Loucy (cell line): Measurements from ENCODE around the gene RING1.

ENCODE experiments used
- H2AFZ ChIP-seq: fragments of 200-600 bp; sonication (generic); 2 replicates; pipeline ENCODE4 v1.6.0; 2016; ENCODE audit warnings: antibody characterized with exemption, mild to moderate bottlenecking, low read length, moderate library complexity
- H3F3A ChIP-seq: fragments of 200-600 bp; 2 replicates; pipeline ENCODE4 v1.6.0; 2016; ENCODE audit warnings: antibody characterized with exemption, low read depth, mild to moderate bottlenecking
- H3K27me3 ChIP-seq: fragments of 200-600 bp; sonication (generic); 2 replicates; pipeline ENCODE4 v1.6.1; 2014; ENCODE audit warnings: low read length, mild to moderate bottlenecking; ENCODE audit not compliant: insufficient read depth, poor library complexity, severe bottlenecking
- H3K36me3 ChIP-seq: fragments of 200-600 bp; sonication (generic); 2 replicates; pipeline ENCODE4 v1.6.1; 2016; ENCODE audit warnings: low read length; ENCODE audit not compliant: insufficient read depth
- H3K4me1 ChIP-seq: fragments of 200-600 bp; sonication (generic); 2 replicates; pipeline ENCODE4 v1.5.1; 2014; ENCODE audit warnings: low read length, mild to moderate bottlenecking; ENCODE audit not compliant: insufficient read depth, poor library complexity, severe bottlenecking
- H3K4me2 ChIP-seq: fragments of 200-600 bp; sonication (generic); 2 replicates; pipeline ENCODE4 v1.6.0; 2014; ENCODE audit warnings: antibody characterized with exemption, low read length, low read depth, mild to moderate bottlenecking; ENCODE audit not compliant: poor library complexity, severe bottlenecking
- H3K4me3 ChIP-seq: fragments of 200-600 bp; sonication (generic); 2 replicates; pipeline ENCODE4 v1.5.1; 2014; ENCODE audit warnings: low read length, mild to moderate bottlenecking, mixed read lengths; ENCODE audit not compliant: poor library complexity, severe bottlenecking
- H3K79me2 ChIP-seq: fragments of 200-600 bp; sonication (generic); 2 replicates; pipeline ENCODE4 v1.6.1; 2014; ENCODE audit warnings: low read length; ENCODE audit not compliant: insufficient read depth
- H3K9ac ChIP-seq: fragments of 200-600 bp; sonication (generic); 2 replicates; pipeline ENCODE4 v1.6.0; 2014; ENCODE audit warnings: mild to moderate bottlenecking, low read depth, low read length, moderate library complexity; ENCODE audit not compliant: poor library complexity, severe bottlenecking
- H3K9me2 ChIP-seq: fragments of 200-600 bp; sonication (generic); replicated peaks from 2 replicates; pipeline ENCODE4 v1.6.1; 2016; ENCODE audit warnings: low read depth, low read length, mixed read lengths
- H3K9me3 ChIP-seq: fragments of 200-600 bp; sonication (generic); 2 replicates; pipeline ENCODE4 v1.6.1; 2014; ENCODE audit warnings: mild to moderate bottlenecking, antibody characterized with exemption, low read length, low read depth; ENCODE audit not compliant: insufficient read depth
- H4K20me1 ChIP-seq: fragments of 200-600 bp; sonication (generic); 2 replicates; pipeline ENCODE4 v1.6.0; 2014; ENCODE audit warnings: antibody characterized with exemption, low read length, mild to moderate bottlenecking; ENCODE audit not compliant: insufficient read depth, poor library complexity, severe bottlenecking
- CTCF ChIP-seq: fragments of 200-600 bp; sonication (generic); conservative IDR thresholded peaks from 2 replicates; pipeline ENCODE4 v1.5.1; 2014; ENCODE audit warnings: mild to moderate bottlenecking, antibody characterized with exemption, low read length
- EZH2phosphoT487 ChIP-seq: fragments of 200-600 bp; IDR thresholded peaks from 2 replicates; pipeline ENCODE4 v1.6.1; 2018; ENCODE audit warnings: antibody characterized with exemption, mild to moderate bottlenecking, moderate library complexity, borderline replicate concordance

Gene RING1

GRCh38 chr6:33237741-33238140 lies 29.4 kb downstream of the RING1 start:
- no peaks in the 10 kb centered on the region for H3K79me2 ChIP-seq
- no peak overlapping the region for H3K4me2 ChIP-seq
- TF ChIP-seq CTCF = no peak
- no peak for TF ChIP-seq EZH2phosphoT487
- H3K4me1 ChIP-seq = peaks cover 4% of the 10 kb centered on the region
- no peaks in the 10 kb centered on the region for H3K9me3 ChIP-seq
- no peak overlapping the region for H2AFZ ChIP-seq
- no peaks in the 10 kb centered on the region for H3F3A ChIP-seq
- H3K36me3 ChIP-seq = no peaks in the 10 kb centered on the region
- H3K9ac ChIP-seq = no peak overlapping the region
- no peaks in the 10 kb centered on the region for H3K27me3 ChIP-seq
- H3K4me3 ChIP-seq = no peak overlapping the region
- no peaks in the 10 kb centered on the region for H4K20me1 ChIP-seq
- H3K9me2 ChIP-seq = no peaks in the 10 kb centered on the region

- no peaks in the 10 kb centered on the region for H3K79me2 ChIP-seq
- no peaks in the 10 kb centered on the region for H3K27me3 ChIP-seq
- no peak overlapping the region for H3K4me2 ChIP-seq
- no peak overlapping the region for H3K4me3 ChIP-seq
- no peak overlapping the region for H3K9ac ChIP-seq
- no peaks in the 10 kb centered on the region for H3K9me2 ChIP-seq
- no peaks in the 10 kb centered on the region for H3K4me1 ChIP-seq
- H2AFZ ChIP-seq = no peak overlapping the region
- no peaks in the 10 kb centered on the region for H3K36me3 ChIP-seq
- TF ChIP-seq EZH2phosphoT487 (no peak), CTCF (no peak)
- H3F3A ChIP-seq = no peaks in the 10 kb centered on the region
- H3K9me3 ChIP-seq = no peaks in the 10 kb centered on the region
- H4K20me1 ChIP-seq = no peaks in the 10 kb centered on the region
These were observed 33.7 kb downstream of the RING1 start for GRCh38 chr6:33241968-33242367.

DNA sequence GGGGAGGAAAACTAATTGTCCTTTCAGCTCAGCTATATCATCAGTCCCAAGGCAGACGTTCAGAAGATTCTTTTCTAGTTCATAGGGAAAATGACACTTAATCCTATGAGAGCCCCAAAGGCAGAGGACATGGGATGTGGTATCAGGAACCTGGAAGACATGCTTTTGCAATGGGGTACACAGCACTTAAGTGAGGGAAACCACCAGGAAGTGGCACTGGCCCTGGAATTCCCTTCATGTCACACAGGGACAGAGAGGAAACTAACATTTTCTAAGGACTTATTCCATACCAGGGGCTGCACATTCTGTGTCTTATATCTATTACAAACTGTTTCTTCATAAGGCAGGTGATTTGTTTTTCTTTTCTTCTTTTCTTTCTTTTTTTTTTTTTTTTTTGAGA lies 35.2 kb downstream of the RING1 start:
- TF ChIP-seq CTCF = no peak
- no peak for TF ChIP-seq EZH2phosphoT487
- no peak overlapping the region for H3K9ac ChIP-seq
- H3K9me2 ChIP-seq = no peaks in the 10 kb centered on the region

More for the DNA sequence above, 35.2 kb downstream of the RING1 start:
- H3K9me3 ChIP-seq = no peaks in the 10 kb centered on the region
- H3K27me3 ChIP-seq = no peaks in the 10 kb centered on the region
- no peak overlapping the region for H3K4me2 ChIP-seq
- H3K36me3 ChIP-seq = no peaks in the 10 kb centered on the region
- H3F3A ChIP-seq = no peaks in the 10 kb centered on the region
- H4K20me1 ChIP-seq = no peaks in the 10 kb centered on the region
- no peak overlapping the region for H3K4me3 ChIP-seq
- H3K79me2 ChIP-seq = no peaks in the 10 kb centered on the region
- no peak overlapping the region for H2AFZ ChIP-seq
- H3K4me1 ChIP-seq = peaks cover 5% of the 10 kb centered on the region
